HCT116 (cell line): Measurements from ENCODE around the gene MAPRE2.

ENCODE experiments used
- CEBPB ChIP-seq: IDR thresholded peaks from 2 replicates; pipeline ENCODE4 v1.6.1; 2012; ENCODE audit warnings: low read depth
- ELF1 ChIP-seq: IDR thresholded peaks from 2 replicates; pipeline ENCODE4 v1.6.1; 2012; ENCODE audit warnings: low read depth, borderline replicate concordance
- EZH2 ChIP-seq: fragments of 200-600 bp; sonication (generic); IDR thresholded peaks from 2 replicates; pipeline ENCODE4 v1.6.1; 2017; ENCODE audit warnings: antibody characterized with exemption, mixed run types
- EZH2phosphoT487 ChIP-seq: fragments of 200-600 bp; IDR thresholded peaks from 2 replicates; pipeline ENCODE4 v1.6.1; 2018; ENCODE audit warnings: antibody characterized with exemption, borderline replicate concordance
- POLR2A ChIP-seq: IDR thresholded peaks from 2 replicates; pipeline ENCODE4 v1.7.0; 2011; ENCODE audit warnings: borderline replicate concordance; ENCODE audit not compliant: insufficient read depth, insufficient read length; ENCODE audit errors: extremely low read depth
- POLR2AphosphoS5 ChIP-seq: IDR thresholded peaks from 2 replicates; pipeline ENCODE4 v1.6.1; 2011; ENCODE audit warnings: mild to moderate bottlenecking, low read depth, low read length, moderate library complexity
- RAD21 ChIP-seq: IDR thresholded peaks from 2 replicates; pipeline ENCODE4 v1.6.1; 2012; ENCODE audit warnings: low read depth, mild to moderate bottlenecking
- SRF ChIP-seq: IDR thresholded peaks from 2 replicates; pipeline ENCODE4 v1.6.1; 2012; ENCODE audit warnings: low read depth
- ZFX ChIP-seq: fragments of 450-650 bp; IDR thresholded peaks from 2 replicates; pipeline ENCODE4 v1.6.1; 2017
- ZNF274 ChIP-seq: fragments of 200-500 bp; sonication (Bioruptor generic); IDR thresholded peaks from 2 replicates; pipeline ENCODE4 v1.6.1; 2014; ENCODE audit warnings: mild to moderate bottlenecking, low read depth, low read length, inconsistent platforms
- TF ChIP-seq, protein P1 (sequence below), 3 experiments: fragments of 200-600 bp in 1 of 3; sonication (generic) in 1 of 3; IDR thresholded peaks in 2 of 3; conservative IDR thresholded peaks in 1 of 3; 2 replicates each; pipeline ENCODE4 v1.5.1; 2012 to 2017; ENCODE audit warnings: low read depth in 2 of 3, low read length in 2 of 3, antibody characterized with exemption in 1 of 3, borderline replicate concordance in 1 of 3, control low read depth in 1 of 3, mild to moderate bottlenecking in 1 of 3, mixed read lengths in 1 of 3, mixed run types in 1 of 3, moderate library complexity in 1 of 3; ENCODE audit not compliant: insufficient read depth in 1 of 3
- TF ChIP-seq, protein P2 (sequence below): IDR thresholded peaks from 2 replicates; pipeline ENCODE4 v1.6.1; 2011; ENCODE audit warnings: mild to moderate bottlenecking, low read length, moderate library complexity; ENCODE audit not compliant: insufficient replicate concordance; ENCODE audit errors: extremely low read depth
- TF ChIP-seq, protein P3 (sequence below): IDR thresholded peaks from 2 replicates; pipeline ENCODE4 v1.6.1; 2012
- TF ChIP-seq, protein P4 (sequence below): IDR thresholded peaks from 2 replicates; pipeline ENCODE4 v1.6.1; 2012; ENCODE audit warnings: low read depth

DNA sequence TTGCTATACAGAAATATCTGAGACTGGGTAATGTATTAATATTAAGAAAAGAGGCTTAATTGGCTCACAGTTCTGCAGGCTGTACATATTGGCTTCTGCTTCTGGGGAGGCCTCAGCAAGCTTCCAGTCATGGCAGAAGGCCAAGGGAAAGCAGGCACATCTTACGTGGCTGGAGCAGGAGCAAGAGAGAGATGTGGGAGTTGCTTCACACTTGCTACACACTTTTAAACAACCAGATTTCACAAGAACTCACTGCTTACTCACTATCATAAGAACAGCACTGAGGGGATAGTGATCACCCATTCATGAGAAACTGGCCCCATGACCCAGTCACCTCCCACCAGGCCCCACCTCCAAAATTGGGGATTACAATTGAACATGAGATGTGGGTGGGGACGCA is 50.6 kb downstream of the MAPRE2 start:
- no peak for TF ChIP-seq EZH2
- no peak for TF ChIP-seq POLR2A
- TF ChIP-seq RAD21 = no peak
- TF ChIP-seq, protein P1, sequence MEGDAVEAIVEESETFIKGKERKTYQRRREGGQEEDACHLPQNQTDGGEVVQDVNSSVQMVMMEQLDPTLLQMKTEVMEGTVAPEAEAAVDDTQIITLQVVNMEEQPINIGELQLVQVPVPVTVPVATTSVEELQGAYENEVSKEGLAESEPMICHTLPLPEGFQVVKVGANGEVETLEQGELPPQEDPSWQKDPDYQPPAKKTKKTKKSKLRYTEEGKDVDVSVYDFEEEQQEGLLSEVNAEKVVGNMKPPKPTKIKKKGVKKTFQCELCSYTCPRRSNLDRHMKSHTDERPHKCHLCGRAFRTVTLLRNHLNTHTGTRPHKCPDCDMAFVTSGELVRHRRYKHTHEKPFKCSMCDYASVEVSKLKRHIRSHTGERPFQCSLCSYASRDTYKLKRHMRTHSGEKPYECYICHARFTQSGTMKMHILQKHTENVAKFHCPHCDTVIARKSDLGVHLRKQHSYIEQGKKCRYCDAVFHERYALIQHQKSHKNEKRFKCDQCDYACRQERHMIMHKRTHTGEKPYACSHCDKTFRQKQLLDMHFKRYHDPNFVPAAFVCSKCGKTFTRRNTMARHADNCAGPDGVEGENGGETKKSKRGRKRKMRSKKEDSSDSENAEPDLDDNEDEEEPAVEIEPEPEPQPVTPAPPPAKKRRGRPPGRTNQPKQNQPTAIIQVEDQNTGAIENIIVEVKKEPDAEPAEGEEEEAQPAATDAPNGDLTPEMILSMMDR (IDR thresholded peaks at IDR 0.05 in 2 of 3, conservative IDR thresholded peaks at IDR 0.05 in 1 of 3; ENCODE audit: borderline replicate concordance in 1 of 3, insufficient read depth in 1 of 3, low read depth in 2 of 3, low read length in 2 of 3) = no peak
- TF ChIP-seq CEBPB = no peak
- TF ChIP-seq POLR2AphosphoS5 = no peak
- no peak for TF ChIP-seq ZFX
- TF ChIP-seq, protein P2, sequence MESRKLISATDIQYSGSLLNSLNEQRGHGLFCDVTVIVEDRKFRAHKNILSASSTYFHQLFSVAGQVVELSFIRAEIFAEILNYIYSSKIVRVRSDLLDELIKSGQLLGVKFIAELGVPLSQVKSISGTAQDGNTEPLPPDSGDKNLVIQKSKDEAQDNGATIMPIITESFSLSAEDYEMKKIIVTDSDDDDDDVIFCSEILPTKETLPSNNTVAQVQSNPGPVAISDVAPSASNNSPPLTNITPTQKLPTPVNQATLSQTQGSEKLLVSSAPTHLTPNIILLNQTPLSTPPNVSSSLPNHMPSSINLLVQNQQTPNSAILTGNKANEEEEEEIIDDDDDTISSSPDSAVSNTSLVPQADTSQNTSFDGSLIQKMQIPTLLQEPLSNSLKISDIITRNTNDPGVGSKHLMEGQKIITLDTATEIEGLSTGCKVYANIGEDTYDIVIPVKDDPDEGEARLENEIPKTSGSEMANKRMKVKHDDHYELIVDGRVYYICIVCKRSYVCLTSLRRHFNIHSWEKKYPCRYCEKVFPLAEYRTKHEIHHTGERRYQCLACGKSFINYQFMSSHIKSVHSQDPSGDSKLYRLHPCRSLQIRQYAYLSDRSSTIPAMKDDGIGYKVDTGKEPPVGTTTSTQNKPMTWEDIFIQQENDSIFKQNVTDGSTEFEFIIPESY = no peak
- no peak for TF ChIP-seq EZH2phosphoT487
- no peak for TF ChIP-seq ZNF274
- TF ChIP-seq, protein P3, sequence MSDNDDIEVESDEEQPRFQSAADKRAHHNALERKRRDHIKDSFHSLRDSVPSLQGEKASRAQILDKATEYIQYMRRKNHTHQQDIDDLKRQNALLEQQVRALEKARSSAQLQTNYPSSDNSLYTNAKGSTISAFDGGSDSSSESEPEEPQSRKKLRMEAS = no peak
- no peak for TF ChIP-seq SRF
- TF ChIP-seq, protein P4, sequence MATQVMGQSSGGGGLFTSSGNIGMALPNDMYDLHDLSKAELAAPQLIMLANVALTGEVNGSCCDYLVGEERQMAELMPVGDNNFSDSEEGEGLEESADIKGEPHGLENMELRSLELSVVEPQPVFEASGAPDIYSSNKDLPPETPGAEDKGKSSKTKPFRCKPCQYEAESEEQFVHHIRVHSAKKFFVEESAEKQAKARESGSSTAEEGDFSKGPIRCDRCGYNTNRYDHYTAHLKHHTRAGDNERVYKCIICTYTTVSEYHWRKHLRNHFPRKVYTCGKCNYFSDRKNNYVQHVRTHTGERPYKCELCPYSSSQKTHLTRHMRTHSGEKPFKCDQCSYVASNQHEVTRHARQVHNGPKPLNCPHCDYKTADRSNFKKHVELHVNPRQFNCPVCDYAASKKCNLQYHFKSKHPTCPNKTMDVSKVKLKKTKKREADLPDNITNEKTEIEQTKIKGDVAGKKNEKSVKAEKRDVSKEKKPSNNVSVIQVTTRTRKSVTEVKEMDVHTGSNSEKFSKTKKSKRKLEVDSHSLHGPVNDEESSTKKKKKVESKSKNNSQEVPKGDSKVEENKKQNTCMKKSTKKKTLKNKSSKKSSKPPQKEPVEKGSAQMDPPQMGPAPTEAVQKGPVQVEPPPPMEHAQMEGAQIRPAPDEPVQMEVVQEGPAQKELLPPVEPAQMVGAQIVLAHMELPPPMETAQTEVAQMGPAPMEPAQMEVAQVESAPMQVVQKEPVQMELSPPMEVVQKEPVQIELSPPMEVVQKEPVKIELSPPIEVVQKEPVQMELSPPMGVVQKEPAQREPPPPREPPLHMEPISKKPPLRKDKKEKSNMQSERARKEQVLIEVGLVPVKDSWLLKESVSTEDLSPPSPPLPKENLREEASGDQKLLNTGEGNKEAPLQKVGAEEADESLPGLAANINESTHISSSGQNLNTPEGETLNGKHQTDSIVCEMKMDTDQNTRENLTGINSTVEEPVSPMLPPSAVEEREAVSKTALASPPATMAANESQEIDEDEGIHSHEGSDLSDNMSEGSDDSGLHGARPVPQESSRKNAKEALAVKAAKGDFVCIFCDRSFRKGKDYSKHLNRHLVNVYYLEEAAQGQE = no peak
- TF ChIP-seq ELF1 = no peak
